Activated CD4-positive, alpha-beta T cell treated with anti-CD3 and anti-CD28 coated beads for 36 hours (primary cell): ENCODE results near the gene FAM47E. TPM values are rescaled to one million over a fixed set of nuclear protein-coding genes. Genes with fewer than 3 reads are reported as not detected.
"Not testable (repeated sequence)": the region's sequence is repeated elsewhere in the genome, so short reads cannot be mapped to it uniquely, and the experiment has no call there.

Experiments
- ATAC-seq: fragments of 200-7000 bp; cut with Tn5 transposase; one replicate; pipeline ENCODE4 v1.10.0; 2021; ENCODE audit warnings: mild to moderate bottlenecking, moderate library complexity
- CTCF ChIA-PET: fragments of 350-600 bp; sonication (Branson Sonifier 250); formaldehyde crosslinking; loops from one replicate; lab custom pipeline; 2021; ENCODE audit warnings: antibody characterized with exemption; lab: Charles Lee
- POLR2A ChIA-PET: fragments of 350-600 bp; sonication (Branson Sonifier 250); formaldehyde crosslinking; loops from one replicate; lab custom pipeline; 2021; ENCODE audit warnings: antibody characterized with exemption, inconsistent platforms; lab: Charles Lee
- DNase-seq: peaks from one replicate; pipeline ENCODE4 v3.0.0-alpha.2; 2020
- H3K27ac Mint-ChIP-seq: one replicate; pipeline ENCODE4 v1.8.0; 2021; ENCODE audit warnings: mixed read lengths
- H3K27me3 Mint-ChIP-seq: one replicate; pipeline ENCODE4 v1.8.0; 2021; ENCODE audit warnings: mixed read lengths
- H3K36me3 Mint-ChIP-seq: one replicate; pipeline ENCODE4 v1.8.0; 2021; ENCODE audit warnings: low read depth, mixed read lengths
- H3K4me1 Mint-ChIP-seq: one replicate; pipeline ENCODE4 v1.8.0; 2021; ENCODE audit warnings: mixed read lengths
- H3K4me3 Mint-ChIP-seq: one replicate; pipeline ENCODE4 v1.8.0; 2021; ENCODE audit warnings: mild to moderate bottlenecking, moderate library complexity, mixed read lengths
- H3K9me3 Mint-ChIP-seq: one replicate; pipeline ENCODE4 v1.8.0; 2021; ENCODE audit warnings: low read depth, mixed read lengths
- intact Hi-C, 2 experiments: fragments of 100-400 bp; cut with DNase I in 1 of 2; cut with micrococcal nuclease in 1 of 2; formaldehyde crosslinking; loops; one replicate each; pipeline versions ENCODE4 v1.14.2 to v1.15.1; 2022 to 2024; cut with DNase I, micrococcal nuclease
- total RNA-seq, 2 experiments: library from RNA; stranded (reverse); gene quantifications; one replicate each; pipeline ENCODE4 v1.2.3, GENCODE V29; 2021

Gene FAM47E
- total RNA-seq, 2 experiments from 2014 or later = not detected

DNA sequence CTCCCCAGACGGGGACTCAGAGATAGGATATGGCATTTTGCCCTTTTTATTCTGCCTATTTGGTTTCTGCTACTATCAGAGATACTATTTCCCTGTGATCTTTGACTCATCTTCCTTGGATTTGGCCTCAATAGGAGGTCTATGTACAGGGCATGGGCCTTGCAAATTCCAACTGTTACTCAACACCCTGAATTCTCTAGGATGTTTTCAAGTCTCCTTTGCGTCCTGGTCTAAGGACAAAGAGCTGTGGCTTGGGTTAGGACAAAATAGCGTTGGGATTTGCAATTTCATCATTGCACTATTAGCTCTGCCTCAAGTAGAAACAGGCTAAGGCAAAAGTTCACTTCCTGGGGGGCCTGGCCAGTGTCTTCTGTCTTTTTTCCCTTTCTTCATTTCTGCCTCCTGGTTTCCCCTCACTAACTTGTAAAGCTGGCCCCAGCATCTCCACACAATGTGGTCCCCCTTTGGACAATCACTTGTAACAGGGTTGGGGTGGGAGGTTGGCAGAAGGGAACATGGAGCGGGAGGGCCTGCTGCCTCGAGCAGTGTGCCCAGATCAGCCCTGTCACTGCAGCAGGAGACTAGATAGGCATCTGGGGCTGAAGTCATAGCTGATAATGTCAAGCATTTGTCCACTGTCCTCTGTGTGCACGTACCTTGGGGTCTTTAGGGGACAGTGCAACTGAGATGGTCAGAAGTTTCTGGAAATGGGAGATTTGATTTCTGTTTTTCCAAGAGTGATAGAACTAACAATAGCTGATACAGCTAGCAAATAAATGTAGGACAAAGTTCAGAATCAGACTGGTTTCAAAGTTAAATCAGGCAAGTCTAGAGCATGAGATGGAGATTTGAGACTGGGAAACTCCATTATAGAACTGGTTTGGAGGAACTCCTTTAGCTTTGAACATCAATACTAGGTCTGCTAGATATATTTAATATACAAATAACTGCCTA lies 29.2 kb downstream of the FAM47E start:
- CTCF ChIA-PET = interaction anchor here (1.5 to 4.2 kb wide), 2 partner anchors 97 to 224 kb away, joined by 4 to 34 read pairs; no protein-coding TSS in a partner anchor
- H3K4me1 Mint-ChIP-seq = no peaks in the 10 kb centered on the region

DNA sequence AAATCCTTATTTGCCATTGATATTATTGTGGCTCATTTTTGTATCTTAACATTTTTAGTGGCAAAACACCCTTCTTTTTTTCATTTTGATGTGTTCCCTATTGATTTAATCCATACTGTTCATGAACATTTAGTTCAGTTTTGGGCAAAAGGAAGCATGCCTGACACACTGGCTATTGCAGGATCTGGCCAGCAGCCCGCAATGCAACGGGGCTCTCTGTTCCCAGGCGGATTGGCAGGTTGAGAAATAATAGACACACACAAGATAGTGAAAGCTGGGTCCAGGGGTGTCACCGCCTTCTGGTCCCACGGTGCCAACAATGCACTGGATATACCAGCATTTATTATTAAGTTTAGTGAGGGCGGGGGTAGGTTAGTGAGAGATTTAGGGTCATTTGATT lies 30.1 kb downstream of the FAM47E start:
- POLR2A ChIA-PET, H3K36me3 Mint-ChIP-seq, H3K9me3 Mint-ChIP-seq, DNase-seq, H3K4me1 Mint-ChIP-seq, H3K4me3 Mint-ChIP-seq, H3K27me3 Mint-ChIP-seq, ATAC-seq, H3K27ac Mint-ChIP-seq: not testable (repeated sequence)
- CTCF ChIA-PET = interaction anchor here (0.8 to 4.2 kb wide), 2 partner anchors 96 to 460 kb away, joined by 4 to 34 read pairs; no protein-coding TSS in a partner anchor
- intact Hi-C loops = loop anchor here in 1 of 2 experiments (5.0 kb wide), 1 partner anchor 96 kb away; no protein-coding TSS in a partner anchor

More for the DNA sequence above, 29.2 kb downstream of the FAM47E start:
- DNase-seq (no peak), ATAC-seq (no peak)
- H3K4me3 Mint-ChIP-seq = no peak overlapping the region
- H3K9me3 Mint-ChIP-seq = no peaks in the 10 kb centered on the region
- peaks cover 3% of the 10 kb centered on the region for H3K27me3 Mint-ChIP-seq
- no peaks in the 10 kb centered on the region for H3K36me3 Mint-ChIP-seq
- intact Hi-C loops = loop anchor here in 1 of 2 experiments (5.0 kb wide), 1 partner anchor 97 kb away; no protein-coding TSS in a partner anchor
- POLR2A ChIA-PET = no interaction called here
- H3K27ac Mint-ChIP-seq = no peak overlapping the region

DNA sequence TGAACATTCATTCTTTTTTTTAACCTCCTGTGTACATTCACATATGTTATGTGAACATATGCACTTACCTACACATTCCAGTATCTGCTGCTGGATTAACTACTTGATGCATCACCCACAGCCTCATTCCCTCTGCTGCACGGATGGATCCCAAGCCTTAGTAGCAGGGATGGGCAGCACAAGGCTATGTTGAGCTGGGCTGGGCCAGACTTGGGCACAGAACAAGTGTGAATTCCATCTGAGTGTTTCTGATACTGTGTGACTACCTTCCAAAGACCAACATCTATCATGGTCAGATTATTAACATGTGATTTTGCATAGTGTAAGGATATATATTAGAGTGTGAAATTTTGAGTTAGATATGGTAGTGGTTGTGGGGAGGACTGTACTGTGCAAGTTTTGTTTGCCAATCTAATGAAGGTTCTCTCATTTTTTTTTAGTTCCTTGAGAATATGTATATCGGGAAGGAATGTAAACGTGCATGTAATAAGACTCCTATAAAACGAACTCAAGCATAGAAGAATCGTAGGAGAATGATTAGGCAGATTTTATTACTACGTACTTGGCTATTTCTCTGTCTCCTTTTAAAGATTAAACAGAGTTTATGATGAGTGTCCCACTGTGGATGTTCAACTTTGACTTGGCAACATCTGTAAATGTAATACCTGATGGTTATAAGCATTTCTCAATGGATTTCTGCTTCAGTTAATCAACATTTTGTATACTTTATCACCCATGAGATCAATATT lies 31.6 kb downstream of the FAM47E start:
- Mint-ChIP-seq H3K27me3 (peaks cover 6% of the 10 kb centered on the region), H3K4me3 (no peak overlapping the region), H3K36me3 (no peaks in the 10 kb centered on the region), H3K4me1 (no peaks in the 10 kb centered on the region), H3K27ac (no peak overlapping the region), H3K9me3 (peaks cover 2% of the 10 kb centered on the region)
- no peak for ATAC-seq
- DNase-seq = no peak
- intact Hi-C loops = loop anchor here in 1 of 2 experiments (5.0 kb wide), 1 partner anchor 94 kb away; no protein-coding TSS in a partner anchor
- CTCF ChIA-PET = interaction anchor here (1.5 kb wide), 1 partner anchor 92 kb away, joined by 4 read pairs; no protein-coding TSS in a partner anchor
- POLR2A ChIA-PET = no interaction called here

DNA sequence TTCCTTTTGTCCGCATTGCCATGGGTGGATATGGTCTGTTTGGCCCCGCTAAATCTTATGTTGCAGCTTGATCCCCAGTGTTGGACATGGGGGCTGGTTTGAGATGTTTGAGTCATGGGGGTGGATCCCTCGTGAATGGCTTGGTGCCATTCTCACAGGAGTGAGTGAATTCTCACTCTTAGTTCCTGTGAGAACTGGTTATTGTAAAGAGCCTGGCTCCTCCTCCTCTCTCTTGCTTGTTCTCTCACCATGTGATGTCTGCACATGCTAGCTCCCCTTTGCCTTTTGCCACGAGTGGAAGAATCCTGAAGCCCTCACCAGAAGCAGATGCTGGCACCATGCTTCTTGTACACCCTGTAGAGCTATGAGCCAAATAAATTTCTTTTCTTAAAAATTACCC lies 32.4 kb downstream of the FAM47E start:
- no peaks in the 10 kb centered on the region for H3K4me1 Mint-ChIP-seq
- ChIA-PET POLR2A (no interaction called here), CTCF (no interaction called here)
- H3K27ac Mint-ChIP-seq = no peak overlapping the region
- peaks cover 2% of the 10 kb centered on the region for H3K9me3 Mint-ChIP-seq
- intact Hi-C loops = loop anchor here in 1 of 2 experiments (5.0 kb wide), 1 partner anchor 93 kb away; no protein-coding TSS in a partner anchor
- no peak for ATAC-seq
- H3K36me3 Mint-ChIP-seq = no peaks in the 10 kb centered on the region
- H3K4me3 Mint-ChIP-seq = no peak overlapping the region
- DNase-seq = no peak
- H3K27me3 Mint-ChIP-seq = peaks cover 6% of the 10 kb centered on the region

GRCh38 chr4:76287811-76288210 lies 36.3 kb downstream of the FAM47E start:
- H3K27ac Mint-ChIP-seq, DNase-seq, H3K27me3 Mint-ChIP-seq, H3K9me3 Mint-ChIP-seq, H3K4me1 Mint-ChIP-seq, H3K36me3 Mint-ChIP-seq, H3K4me3 Mint-ChIP-seq, POLR2A ChIA-PET, ATAC-seq, intact Hi-C loops: not testable (repeated sequence)
- CTCF ChIA-PET = interaction anchor here (3.2 kb wide), 1 partner anchor 9 kb away, joined by 8 read pairs; no protein-coding TSS in a partner anchor

DNA sequence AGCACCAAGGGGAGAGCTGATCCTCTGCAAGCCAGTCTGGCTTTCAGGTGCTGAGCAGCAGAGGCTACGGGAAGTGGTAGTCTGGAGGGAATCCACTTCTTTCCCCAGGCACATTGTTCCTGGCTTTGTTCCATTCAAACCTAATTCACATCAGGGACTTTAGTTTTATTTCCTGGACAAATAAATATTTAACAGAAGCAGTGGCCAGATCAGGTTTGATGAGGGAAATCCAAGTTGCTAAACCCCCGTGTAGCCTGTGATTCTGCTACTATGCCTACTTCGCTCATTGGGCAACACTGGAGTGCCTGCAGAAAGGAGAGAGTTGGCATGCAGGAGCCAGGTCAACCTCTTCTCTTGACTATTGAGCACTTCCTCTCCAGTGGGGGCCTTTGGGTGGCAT lies 41.2 kb downstream of the FAM47E start:
- Mint-ChIP-seq H3K4me3 (no peak overlapping the region), H3K27ac (no peak overlapping the region), H3K9me3 (peaks cover 15% of the 10 kb centered on the region), H3K27me3 (peaks cover 15% of the 10 kb centered on the region), H3K4me1 (no peaks in the 10 kb centered on the region), H3K36me3 (peaks cover 2% of the 10 kb centered on the region)
- ChIA-PET CTCF (no interaction called here), POLR2A (no interaction called here)
- DNase-seq (no peak), ATAC-seq (no peak)
- intact Hi-C loops = no loop called here

- peaks cover 13% of the 10 kb centered on the region for H3K27me3 Mint-ChIP-seq
- intact Hi-C loops = no loop called here
- peaks cover 8% of the 10 kb centered on the region for H3K36me3 Mint-ChIP-seq
- DNase-seq (no peak), ATAC-seq (no peak)
- CTCF ChIA-PET = interaction anchor here (0.7 to 1.7 kb wide), 4 partner anchors 19 to 114 kb away, joined by 3 to 4 read pairs (median 4); no protein-coding TSS in a partner anchor
- no peak overlapping the region for H3K27ac Mint-ChIP-seq
- no peak overlapping the region for H3K4me3 Mint-ChIP-seq
- H3K4me1 Mint-ChIP-seq = no peaks in the 10 kb centered on the region
- H3K9me3 Mint-ChIP-seq = peaks cover 23% of the 10 kb centered on the region
- POLR2A ChIA-PET = interaction anchor here (0.7 kb wide), 1 partner anchor 23 kb away, joined by 3 read pairs; no protein-coding TSS in a partner anchor
Measured at GRCh38 chr4:76293772-76294171, 42.3 kb downstream of the FAM47E start.

DNA sequence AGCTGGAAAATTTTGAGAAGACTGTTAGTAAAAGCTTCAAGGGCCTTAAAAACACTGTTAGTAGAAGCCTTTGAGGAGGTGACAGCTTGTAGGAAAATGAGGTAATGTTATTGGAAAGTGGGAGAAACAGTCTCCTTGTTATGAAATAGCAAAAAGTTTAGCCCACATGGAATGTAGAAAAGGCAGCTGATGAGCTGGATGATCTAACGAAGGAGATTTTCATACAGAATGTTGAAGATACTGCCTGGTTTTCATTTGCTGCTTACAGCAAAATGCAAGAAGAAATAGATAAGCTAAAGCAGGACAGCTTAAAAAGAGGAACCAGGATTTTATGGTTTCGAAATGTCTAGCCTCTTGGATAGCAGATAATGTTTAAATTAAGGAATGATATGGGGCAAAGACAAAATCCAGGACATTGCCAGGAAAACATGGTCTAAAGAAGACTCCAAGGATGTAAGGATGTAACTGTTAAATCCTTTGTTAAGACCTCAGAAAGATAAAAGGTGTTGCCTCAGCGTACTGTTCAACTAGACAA lies 44.8 kb downstream of the FAM47E start:
- Mint-ChIP-seq H3K4me1 (peaks cover 8% of the 10 kb centered on the region), H3K9me3 (peaks cover 23% of the 10 kb centered on the region), H3K27me3 (peaks cover 13% of the 10 kb centered on the region), H3K4me3 (no peak overlapping the region), H3K36me3 (peaks cover 8% of the 10 kb centered on the region), H3K27ac (no peak overlapping the region)
- POLR2A ChIA-PET = interaction anchor here (0.6 kb wide), 1 partner anchor 20 kb away, joined by 4 read pairs; no protein-coding TSS in a partner anchor
- ATAC-seq = no peak
- DNase-seq = no peak
- intact Hi-C loops = no loop called here
- CTCF ChIA-PET = interaction anchor here (1.0 kb wide), 1 partner anchor 17 kb away, joined by 3 read pairs; no protein-coding TSS in a partner anchor

DNA sequence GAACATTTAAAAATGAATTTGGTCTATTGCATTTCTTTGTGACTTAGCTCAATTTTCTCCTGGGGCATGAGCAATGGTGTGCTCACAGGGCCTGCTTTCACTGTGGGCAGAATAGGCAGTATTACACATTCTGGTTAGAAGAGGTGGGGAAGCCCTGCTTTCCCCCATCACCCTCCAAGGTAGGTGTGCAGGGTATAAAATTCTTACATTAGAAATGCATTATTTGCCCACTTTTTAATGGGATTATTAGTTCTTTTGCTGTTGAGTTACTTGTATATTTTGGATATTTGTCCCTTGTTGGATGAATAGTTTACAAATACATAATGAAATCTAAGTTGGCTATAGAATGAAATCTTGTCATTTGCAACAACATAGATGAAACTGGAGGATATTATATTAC lies 46.7 kb downstream of the FAM47E start:
- Mint-ChIP-seq H3K9me3 (peaks cover 23% of the 10 kb centered on the region), H3K27me3 (peaks cover 17% of the 10 kb centered on the region), H3K27ac (no peak overlapping the region), H3K4me1 (peaks cover 16% of the 10 kb centered on the region), H3K36me3 (peaks cover 8% of the 10 kb centered on the region), H3K4me3 (no peak overlapping the region)
- intact Hi-C loops = no loop called here
- ATAC-seq (no peak), DNase-seq (no peak)
- ChIA-PET CTCF (no interaction called here), POLR2A (no interaction called here)

DNA sequence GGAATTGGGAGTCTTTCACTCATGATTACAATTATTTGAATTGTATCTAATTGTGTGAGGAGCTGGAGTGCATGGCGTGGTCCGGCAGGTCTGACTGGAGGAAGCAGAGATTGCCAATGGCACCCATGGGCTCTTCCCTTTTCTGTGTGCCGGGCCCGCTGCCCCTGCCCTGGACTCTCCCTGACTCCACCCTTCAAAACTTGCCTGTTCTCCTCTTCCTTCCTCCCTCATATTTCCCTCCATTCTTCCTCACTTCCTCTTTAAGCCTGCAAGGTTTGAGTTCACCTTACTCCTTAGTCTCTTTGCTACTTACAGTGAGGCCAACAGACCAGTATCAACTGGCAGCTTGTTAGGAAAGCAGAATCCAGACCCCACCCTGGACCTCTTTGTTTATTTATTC lies 48.5 kb downstream of the FAM47E start:
- no peak overlapping the region for H3K27ac Mint-ChIP-seq
- CTCF ChIA-PET = interaction anchor here (0.5 kb wide), 2 partner anchors 54 to 159 kb away, joined by 3 read pairs; no protein-coding TSS in a partner anchor
- H3K9me3 Mint-ChIP-seq = peaks cover 23% of the 10 kb centered on the region
- ATAC-seq = no peak
- H3K4me3 Mint-ChIP-seq = no peak overlapping the region
- POLR2A ChIA-PET = no interaction called here
- intact Hi-C loops = loop anchor here in 1 of 2 experiments (2.0 kb wide), 2 partner anchors 241 to 729 kb away; no protein-coding TSS in a partner anchor
- H3K4me1 Mint-ChIP-seq = peaks cover 21% of the 10 kb centered on the region
- H3K36me3 Mint-ChIP-seq = peaks cover 8% of the 10 kb centered on the region
- H3K27me3 Mint-ChIP-seq = peaks cover 19% of the 10 kb centered on the region
- no peak for DNase-seq
